ENCODE data around the gene HLF.

- TF ChIP-seq CTCF (IDR thresholded peaks at IDR 0.05) (no peak), POLR2AphosphoS5 (IDR thresholded peaks at IDR 0.05) (no peak), POLR2A (IDR thresholded peaks at IDR 0.05) (no peak)
These were observed 18.8 kb upstream of the HLF start for GRCh38 chr17:55245986-55246385.
